Measurements from ENCODE around the gene N4BP3.
A peak's percentile ranks its signal among the peaks of the same experiment; 100 is the strongest.

N4BP3 gene

GRCh38 chr5:178143246-178143645 is 29.9 kb downstream of the N4BP3 start:
- no peaks in the 10 kb centered on the region for H3K9me3 ChIP-seq (replicated peaks; ENCODE audit: low read length)
- H3K4me3 ChIP-seq (ENCODE audit: low read length): no peak overlapping the region
- no peaks in the 10 kb centered on the region for H3K4me1 ChIP-seq (ENCODE audit: control insufficient read depth, insufficient read depth, low read length)
- no peaks in the 10 kb centered on the region for H3K27me3 ChIP-seq (ENCODE audit: control insufficient read depth, insufficient read depth, low read length)
- H3K4me2 ChIP-seq (ENCODE audit: low read length): no peak overlapping the region
- H3K36me3 ChIP-seq (ENCODE audit: insufficient read depth, low read length): peaks cover 44% of the 10 kb centered on the region
- no peak overlapping the region for H3K9ac ChIP-seq (ENCODE audit: low read depth, low read length)

GRCh38 chr5:178143901-178144300 is 30.6 kb downstream of the N4BP3 start:
- Histone ChIP-seq H3K27me3 (ENCODE audit: control insufficient read depth, insufficient read depth, low read length) (no peaks in the 10 kb centered on the region), H3K4me3 (ENCODE audit: low read length) (no peak overlapping the region), H3K9ac (ENCODE audit: low read depth, low read length) (no peak overlapping the region), H3K4me1 (ENCODE audit: control insufficient read depth, insufficient read depth, low read length) (no peaks in the 10 kb centered on the region), H3K4me2 (ENCODE audit: low read length) (no peak overlapping the region), H3K9me3 (replicated peaks; ENCODE audit: low read length) (no peaks in the 10 kb centered on the region), H3K36me3 (ENCODE audit: insufficient read depth, low read length) (peaks cover 50% of the 10 kb centered on the region)

- peaks cover 5% of the 10 kb centered on the region for H3K4me1 ChIP-seq (ENCODE audit: control insufficient read depth, insufficient read depth, low read length)
- H3K9me3 ChIP-seq (replicated peaks; ENCODE audit: low read length): no peaks in the 10 kb centered on the region
- no peak overlapping the region for H3K9ac ChIP-seq (ENCODE audit: low read depth, low read length)
- H3K36me3 ChIP-seq (ENCODE audit: insufficient read depth, low read length): peaks cover 68% of the 10 kb centered on the region
- H3K4me3 ChIP-seq (ENCODE audit: low read length): no peak overlapping the region
- H3K27me3 ChIP-seq (ENCODE audit: control insufficient read depth, insufficient read depth, low read length): no peaks in the 10 kb centered on the region
- no peak overlapping the region for H3K4me2 ChIP-seq (ENCODE audit: low read length)
Measured at GRCh38 chr5:178145965-178146820, 32.9 kb downstream of the N4BP3 start.

- Histone ChIP-seq H3K9ac (ENCODE audit: low read depth, low read length) (no peak overlapping the region), H3K27me3 (ENCODE audit: control insufficient read depth, insufficient read depth, low read length) (no peaks in the 10 kb centered on the region), H3K4me1 (ENCODE audit: control insufficient read depth, insufficient read depth, low read length) (peaks cover 7% of the 10 kb centered on the region), H3K9me3 (replicated peaks; ENCODE audit: low read length) (no peaks in the 10 kb centered on the region), H3K4me2 (ENCODE audit: low read length) (no peak overlapping the region), H3K4me3 (ENCODE audit: low read length) (no peak overlapping the region), H3K36me3 (ENCODE audit: insufficient read depth, low read length) (peaks cover 75% of the 10 kb centered on the region)
Measured at GRCh38 chr5:178147406-178147805, 34.1 kb downstream of the N4BP3 start.

GRCh38 chr5:178149199-178149932 is 36.0 kb downstream of the N4BP3 start:
- Histone ChIP-seq H3K4me2 (ENCODE audit: low read length) (no peak overlapping the region), H3K36me3 (ENCODE audit: insufficient read depth, low read length) (peaks cover 65% of the 10 kb centered on the region), H3K9me3 (replicated peaks; ENCODE audit: low read length) (no peaks in the 10 kb centered on the region), H3K27me3 (ENCODE audit: control insufficient read depth, insufficient read depth, low read length) (no peaks in the 10 kb centered on the region), H3K4me3 (ENCODE audit: low read length) (no peak overlapping the region), H3K9ac (ENCODE audit: low read depth, low read length) (no peak overlapping the region), H3K4me1 (ENCODE audit: control insufficient read depth, insufficient read depth, low read length) (peaks cover 13% of the 10 kb centered on the region)

GRCh38 chr5:178150977-178151734 is 37.8 kb downstream of the N4BP3 start:
- peaks cover 13% of the 10 kb centered on the region for H3K4me1 ChIP-seq (ENCODE audit: control insufficient read depth, insufficient read depth, low read length)
- H3K27me3 ChIP-seq (ENCODE audit: control insufficient read depth, insufficient read depth, low read length): no peaks in the 10 kb centered on the region
- no peak overlapping the region for H3K9ac ChIP-seq (ENCODE audit: low read depth, low read length)
- H3K9me3 ChIP-seq (replicated peaks; ENCODE audit: low read length): no peaks in the 10 kb centered on the region
- H3K36me3 ChIP-seq (ENCODE audit: insufficient read depth, low read length): peaks cover 58% of the 10 kb centered on the region
- no peak overlapping the region for H3K4me2 ChIP-seq (ENCODE audit: low read length)
- no peak overlapping the region for H3K4me3 ChIP-seq (ENCODE audit: low read length)

GRCh38 chr5:178152491-178153444 is 39.4 kb downstream of the N4BP3 start:
- Histone ChIP-seq H3K4me1 (ENCODE audit: control insufficient read depth, insufficient read depth, low read length) (peaks cover 13% of the 10 kb centered on the region), H3K27me3 (ENCODE audit: control insufficient read depth, insufficient read depth, low read length) (no peaks in the 10 kb centered on the region), H3K9ac (ENCODE audit: low read depth, low read length) (peak overlapping the region; percentile 84)

GRCh38 chr5:178153530-178154340 is 40.4 kb downstream of the N4BP3 start, which contains the start of gene NHP2:
Gene NHP2 (minus strand): TSS chr5:178153885. CDS start chr5:178153817, 68 bp downstream.
- Histone ChIP-seq H3K4me2 (ENCODE audit: low read length) (peak within 1 kb of the TSS; percentile 84), H3K4me1 (ENCODE audit: control insufficient read depth, insufficient read depth, low read length) (peaks cover 13% of the 10 kb centered on the region), H3K36me3 (ENCODE audit: insufficient read depth, low read length) (peaks cover 34% of the 10 kb centered on the region), H3K4me3 (ENCODE audit: low read length) (peak within 1 kb of the TSS; percentile 77), H3K27me3 (ENCODE audit: control insufficient read depth, insufficient read depth, low read length) (no peaks in the 10 kb centered on the region), H3K9ac (ENCODE audit: low read depth, low read length) (peak within 1 kb of the TSS; percentile 84), H3K9me3 (replicated peaks; ENCODE audit: low read length) (no peaks in the 10 kb centered on the region)

More at GRCh38 chr5:178152491-178153444, 39.4 kb downstream of the N4BP3 start:
- Histone ChIP-seq H3K9me3 (replicated peaks; ENCODE audit: low read length) (no peaks in the 10 kb centered on the region), H3K4me3 (ENCODE audit: low read length) (peak overlapping the region; percentile 77), H3K36me3 (ENCODE audit: insufficient read depth, low read length) (peaks cover 43% of the 10 kb centered on the region), H3K4me2 (ENCODE audit: low read length) (peak overlapping the region; percentile 84)

- Histone ChIP-seq H3K36me3 (ENCODE audit: insufficient read depth, low read length) (peaks cover 21% of the 10 kb centered on the region), H3K27me3 (ENCODE audit: control insufficient read depth, insufficient read depth, low read length) (peaks cover 7% of the 10 kb centered on the region), H3K4me3 (ENCODE audit: low read length) (no peak overlapping the region), H3K4me2 (ENCODE audit: low read length) (no peak overlapping the region), H3K9me3 (replicated peaks; ENCODE audit: low read length) (no peaks in the 10 kb centered on the region), H3K9ac (ENCODE audit: low read depth, low read length) (no peak overlapping the region), H3K4me1 (ENCODE audit: control insufficient read depth, insufficient read depth, low read length) (peaks cover 7% of the 10 kb centered on the region)
Measured at GRCh38 chr5:178155065-178155464, 41.7 kb downstream of the N4BP3 start.

GRCh38 chr5:178160176-178160575 is 46.8 kb downstream of the N4BP3 start:
- no peak overlapping the region for H3K9ac ChIP-seq (ENCODE audit: low read depth, low read length)
- H3K4me1 ChIP-seq (ENCODE audit: control insufficient read depth, insufficient read depth, low read length): peaks cover 2% of the 10 kb centered on the region
- no peak overlapping the region for H3K4me3 ChIP-seq (ENCODE audit: low read length)
- H3K4me2 ChIP-seq (ENCODE audit: low read length): no peak overlapping the region
- no peaks in the 10 kb centered on the region for H3K9me3 ChIP-seq (replicated peaks; ENCODE audit: low read length)
- peaks cover 28% of the 10 kb centered on the region for H3K27me3 ChIP-seq (ENCODE audit: control insufficient read depth, insufficient read depth, low read length)
- H3K36me3 ChIP-seq (ENCODE audit: insufficient read depth, low read length): no peaks in the 10 kb centered on the region
